ENCODE measurements around the gene DDX59.

GRCh38 chr1:200676829-200677228 lies 7.1 kb upstream of the DDX59 start:
- no peak for TF ChIP-seq TARDBP (IDR thresholded peaks at IDR 0.05)
- no peak for TF ChIP-seq ZNF384 (IDR thresholded peaks at IDR 0.05)
